GM10248 (cell line): ENCODE measurements around the gene ATG5.
"Not testable (repeated sequence)": the region's sequence is repeated elsewhere in the genome, so short reads cannot be mapped to it uniquely, and the experiment has no call there.

Experiments used
- CTCF ChIA-PET: fragments of 300-600 bp; sonication (Branson Sonifier 250); formaldehyde crosslinking; extraction: SDS; loops from one replicate; lab custom pipeline; 2021; ENCODE audit warnings: antibody characterized with exemption; lab: Yijun Ruan, JAX
- POLR2A ChIA-PET: fragments of 350-650 bp; sonication (Branson Sonifier 250); formaldehyde crosslinking; extraction: SDS; loops from one replicate; lab custom pipeline; 2020; ENCODE audit warnings: antibody characterized with exemption; lab: Yijun Ruan, JAX
- DNase-seq: peaks from one replicate; pipeline ENCODE4 v3.0.0; 2012; ENCODE audit errors: extremely low spot score
- CTCF ChIP-seq: IDR thresholded peaks from 2 replicates; pipeline ENCODE4 v1.5.1; 2012; ENCODE audit warnings: mild to moderate bottlenecking, low read depth; ENCODE audit errors: extremely low read depth, missing control alignments, control extremely low read depth

Gene ATG5

GRCh38 chr6:106243261-106243660 is 82.3 kb downstream of the ATG5 start:
- TF ChIP-seq CTCF = no peak
- CTCF ChIA-PET = no interaction called here
- no peak for DNase-seq
- POLR2A ChIA-PET = no interaction called here

GRCh38 chr6:106241498-106241897 is 84.1 kb downstream of the ATG5 start:
- DNase-seq = no peak
- POLR2A ChIA-PET = no interaction called here
- TF ChIP-seq CTCF = no peak
- CTCF ChIA-PET = interaction anchor here (1.0 kb wide), 1 partner anchor 127 kb away, joined by 3 read pairs; no protein-coding TSS in a partner anchor

- no peak for TF ChIP-seq CTCF
- CTCF ChIA-PET = no interaction called here
- no peak for DNase-seq
- POLR2A ChIA-PET = no interaction called here
Observed at GRCh38 chr6:106237286-106237685, 88.3 kb downstream of the ATG5 start.

- DNase-seq, POLR2A ChIA-PET: not testable (repeated sequence)
- CTCF ChIA-PET = interaction anchor here (0.6 to 1.1 kb wide), 3 partner anchors 9 to 799 kb away, joined by 3 to 4 read pairs (median 3); no protein-coding TSS in a partner anchor
Observed at GRCh38 chr6:106229876-106230445, 95.6 kb downstream of the ATG5 start.

GRCh38 chr6:106227612-106228507 is 97.7 kb downstream of the ATG5 start:
- POLR2A ChIA-PET = no interaction called here
- no peak for DNase-seq
- TF ChIP-seq CTCF = no peak
- CTCF ChIA-PET = interaction anchor here (1.0 to 2.3 kb wide), 3 partner anchors 19 to 796 kb away, joined by 3 to 9 read pairs (median 5); no protein-coding TSS in a partner anchor

GRCh38 chr6:106226676-106227075 is 98.9 kb downstream of the ATG5 start:
- CTCF ChIA-PET = interaction anchor here (1.6 to 2.3 kb wide), 2 partner anchors 18 to 795 kb away, joined by 5 to 9 read pairs; no protein-coding TSS in a partner anchor
- POLR2A ChIA-PET = no interaction called here
- DNase-seq = no peak
- TF ChIP-seq CTCF = no peak

- no peak for DNase-seq
- TF ChIP-seq CTCF = no peak
- POLR2A ChIA-PET = no interaction called here
- CTCF ChIA-PET = interaction anchor here (1.3 to 3.8 kb wide), 4 partner anchors 13 to 130 kb away, joined by 3 to 41 read pairs (median 10); no protein-coding TSS in a partner anchor
Observed at GRCh38 chr6:106225581-106225980, 100.0 kb downstream of the ATG5 start.
